Measurements from ENCODE around the gene PDCD6IP.

DNA sequence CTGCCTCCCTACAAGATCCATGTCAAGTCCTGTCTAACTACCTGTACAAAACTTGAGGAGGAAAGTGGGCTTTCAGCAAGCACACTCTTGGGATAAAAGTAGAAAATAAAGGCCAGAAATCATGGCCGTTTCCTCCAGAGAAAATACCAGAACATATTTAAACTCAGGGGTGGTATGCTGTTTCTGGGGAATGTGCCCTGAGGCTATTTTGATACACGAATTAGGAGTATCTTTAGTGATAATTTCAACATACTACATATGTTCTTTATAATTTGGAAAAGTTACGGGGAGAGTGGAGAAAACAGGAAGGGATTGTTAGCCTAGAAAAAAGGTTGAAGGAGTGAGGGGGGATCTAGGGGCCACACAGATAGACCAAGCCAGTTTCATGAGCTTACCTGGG, 18.7 kb upstream of the PDCD6IP start:
- TF ChIP-seq POLR2A (IDR thresholded peaks at IDR 0.05; ENCODE audit: low read depth, low read length) (no peak), TAF1 (IDR thresholded peaks at IDR 0.05; ENCODE audit: borderline replicate concordance, low read depth, low read length) (no peak), POLR2AphosphoS5 (IDR thresholded peaks at IDR 0.05; ENCODE audit: low read depth, low read length) (no peak)

Data from GM12892 (cell line).